HG03571 (cell line): ENCODE results near the gene BMPR1A.
"Not testable (repeated sequence)": the region's sequence is repeated elsewhere in the genome, so short reads cannot be mapped to it uniquely, and the experiment has no call there.

Source experiments
- ATAC-seq: cut with Tn5 transposase; IDR thresholded peaks from one replicate; pipeline ENCODE4 v1.9.1; 2021; ENCODE audit not compliant: unreplicated experiment

Gene BMPR1A

GRCh38 chr10:86936661-86937501 is 180.5 kb downstream of the BMPR1A start:
- no peak for ATAC-seq

- ATAC-seq = no peak
Observed at GRCh38 chr10:86937502-86938154, 181.2 kb downstream of the BMPR1A start.

- no peak for ATAC-seq
Observed at GRCh38 chr10:86938260-86938659, 181.8 kb downstream of the BMPR1A start.

- not testable (repeated sequence) for ATAC-seq
Observed at GRCh38 chr10:86940076-86940475, 183.7 kb downstream of the BMPR1A start.

- no peak for ATAC-seq
Observed at GRCh38 chr10:86940677-86941076, 184.3 kb downstream of the BMPR1A start.

GRCh38 chr10:86941426-86941825 is 185.0 kb downstream of the BMPR1A start:
- ATAC-seq = no peak

- ATAC-seq = no peak
Observed at GRCh38 chr10:86941991-86942421, 185.6 kb downstream of the BMPR1A start.

- no peak for ATAC-seq
Observed at GRCh38 chr10:86942441-86943315, 186.3 kb downstream of the BMPR1A start.

GRCh38 chr10:86943316-86944030 is 187.1 kb downstream of the BMPR1A start:
- no peak for ATAC-seq

- ATAC-seq = no peak
Observed at GRCh38 chr10:86944031-86944419, 187.6 kb downstream of the BMPR1A start.

GRCh38 chr10:86944471-86944870 is 188.1 kb downstream of the BMPR1A start:
- no peak for ATAC-seq

GRCh38 chr10:86944907-86945306 is 188.5 kb downstream of the BMPR1A start:
- no peak for ATAC-seq

GRCh38 chr10:86945361-86946212 is 189.2 kb downstream of the BMPR1A start:
- no peak for ATAC-seq

GRCh38 chr10:86946213-86947155 is 190.1 kb downstream of the BMPR1A start:
- no peak for ATAC-seq

GRCh38 chr10:86947806-86948205 is 191.4 kb downstream of the BMPR1A start:
- ATAC-seq = not testable (repeated sequence)

- ATAC-seq = no peak
Observed at GRCh38 chr10:86950349-86950748, 193.9 kb downstream of the BMPR1A start.

- ATAC-seq = no peak
Observed at GRCh38 chr10:86951184-86951761, 194.9 kb downstream of the BMPR1A start.

- ATAC-seq = no peak
Observed at GRCh38 chr10:86952106-86952505, 195.7 kb downstream of the BMPR1A start.
